Prostate gland (tissue), 2 donors: ENCODE data around the gene CD48.

ENCODE experiments used
- POLR2A ChIP-seq: fragments of 450-650 bp; IDR thresholded peaks from one replicate; pipeline ENCODE4 v1.6.1; 2016; ENCODE audit warnings: antibody characterized with exemption, mild to moderate bottlenecking
- POLR2AphosphoS5 ChIP-seq: sonication (generic); formaldehyde crosslinking; IDR thresholded peaks from one replicate; pipeline ENCODE4 v1.6.1; 2017; ENCODE audit warnings: antibody characterized with exemption
- TF ChIP-seq, protein P1 (sequence below), 4 experiments: fragments of 200-600 bp in 2 of 4; fragments of 450-650 bp in 2 of 4; sonication (generic) in 2 of 4; IDR thresholded peaks; 1 replicate in 3 of 4; 2 replicates in 1 of 4; pipeline ENCODE4 v1.5.1; 2016 to 2019; ENCODE audit warnings: antibody characterized with exemption in 4 of 4, mild to moderate bottlenecking in 2 of 4, moderate library complexity in 2 of 4

DNA sequence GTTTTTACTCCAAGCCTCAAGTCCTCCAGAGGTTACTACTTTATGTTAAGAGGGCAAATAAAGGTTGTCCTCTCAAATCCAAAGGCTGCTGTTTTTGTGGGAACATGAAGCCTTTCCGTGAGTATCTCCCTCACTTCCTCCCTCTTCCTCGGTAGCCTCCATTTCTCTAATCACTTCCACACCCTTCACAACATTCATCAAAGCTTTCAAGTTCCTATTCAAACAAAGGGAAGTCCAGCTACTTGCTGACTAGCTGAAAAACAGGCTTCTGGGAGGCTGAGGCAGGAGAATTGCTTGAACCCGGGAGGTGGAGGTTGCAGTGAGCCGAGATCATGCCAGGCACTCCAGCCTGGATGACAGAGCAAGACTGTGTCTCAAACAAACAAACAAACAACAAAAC, 6.6 kb upstream of the CD48 start:
- TF ChIP-seq, protein P1, sequence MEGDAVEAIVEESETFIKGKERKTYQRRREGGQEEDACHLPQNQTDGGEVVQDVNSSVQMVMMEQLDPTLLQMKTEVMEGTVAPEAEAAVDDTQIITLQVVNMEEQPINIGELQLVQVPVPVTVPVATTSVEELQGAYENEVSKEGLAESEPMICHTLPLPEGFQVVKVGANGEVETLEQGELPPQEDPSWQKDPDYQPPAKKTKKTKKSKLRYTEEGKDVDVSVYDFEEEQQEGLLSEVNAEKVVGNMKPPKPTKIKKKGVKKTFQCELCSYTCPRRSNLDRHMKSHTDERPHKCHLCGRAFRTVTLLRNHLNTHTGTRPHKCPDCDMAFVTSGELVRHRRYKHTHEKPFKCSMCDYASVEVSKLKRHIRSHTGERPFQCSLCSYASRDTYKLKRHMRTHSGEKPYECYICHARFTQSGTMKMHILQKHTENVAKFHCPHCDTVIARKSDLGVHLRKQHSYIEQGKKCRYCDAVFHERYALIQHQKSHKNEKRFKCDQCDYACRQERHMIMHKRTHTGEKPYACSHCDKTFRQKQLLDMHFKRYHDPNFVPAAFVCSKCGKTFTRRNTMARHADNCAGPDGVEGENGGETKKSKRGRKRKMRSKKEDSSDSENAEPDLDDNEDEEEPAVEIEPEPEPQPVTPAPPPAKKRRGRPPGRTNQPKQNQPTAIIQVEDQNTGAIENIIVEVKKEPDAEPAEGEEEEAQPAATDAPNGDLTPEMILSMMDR (IDR thresholded peaks at IDR 0.05), result no peak
- TF ChIP-seq POLR2AphosphoS5 (no peak), POLR2A (no peak)
